SK-N-SH treated with all-trans-retinoic acid at 6 μM for 48 hours (cell line): ENCODE data around the gene CDK11A.
"Not testable (repeated sequence)": the region's sequence is repeated elsewhere in the genome, so short reads cannot be mapped to it uniquely, and the experiment has no call there.

Experiments used
- ATAC-seq: fragments of 200-7000 bp; cut with Tn5 transposase; 3 replicates; pipeline ENCODE4 v1.9.1; 2020; ENCODE audit warnings: mild to moderate bottlenecking, moderate library complexity
- ARNTL ChIP-seq: fragments of 450-650 bp; formaldehyde crosslinking; IDR thresholded peaks from 2 replicates; pipeline ENCODE4 v1.5.0; 2020; ENCODE audit warnings: low read depth, mild to moderate bottlenecking, moderate library complexity, borderline replicate concordance
- BACH2 ChIP-seq: fragments of 250-450 bp; sonication (Bioruptor Pico); IDR thresholded peaks from 2 replicates; pipeline ENCODE4 v1.9.0; 2021; ENCODE audit warnings: mild to moderate bottlenecking, borderline replicate concordance
- CSDC2 ChIP-seq: fragments of 250-450 bp; sonication (Bioruptor Pico); IDR thresholded peaks from 2 replicates; pipeline ENCODE4 v1.5.0; 2020; ENCODE audit warnings: mild to moderate bottlenecking, moderate library complexity
- GLIS3 ChIP-seq: fragments of 250-450 bp; sonication (Bioruptor Pico); IDR thresholded peaks from 2 replicates; pipeline ENCODE4 v1.5.0; 2020; ENCODE audit warnings: mild to moderate bottlenecking, moderate library complexity
- ISL1 ChIP-seq: fragments of 250-450 bp; sonication (Bioruptor Pico); IDR thresholded peaks from 2 replicates; pipeline ENCODE4 v2.1.2; 2022; ENCODE audit warnings: mild to moderate bottlenecking, moderate library complexity
- OSR1 ChIP-seq: fragments of 250-450 bp; sonication (Bioruptor Pico); IDR thresholded peaks from 2 replicates; pipeline ENCODE4 v1.8.0; 2022; ENCODE audit warnings: moderate library complexity, mild to moderate bottlenecking, inconsistent platforms
- PPARA ChIP-seq: fragments of 250-450 bp; sonication (Bioruptor Pico); IDR thresholded peaks from 2 replicates; pipeline ENCODE4 v1.5.0; 2020; ENCODE audit warnings: mild to moderate bottlenecking, borderline replicate concordance
- RARB ChIP-seq: fragments of 250-450 bp; sonication (Bioruptor Pico); IDR thresholded peaks from 2 replicates; pipeline ENCODE4 v1.8.0; 2021; ENCODE audit warnings: mild to moderate bottlenecking, moderate library complexity
- TCF4 ChIP-seq: fragments of 250-450 bp; sonication (Bioruptor Pico); IDR thresholded peaks from 2 replicates; pipeline ENCODE4 v1.8.0; 2021; ENCODE audit warnings: mild to moderate bottlenecking, moderate library complexity, borderline replicate concordance
- TOX ChIP-seq: fragments of 250-450 bp; sonication (Bioruptor Pico); IDR thresholded peaks from 2 replicates; pipeline ENCODE4 v1.8.0; 2021; ENCODE audit warnings: mild to moderate bottlenecking, moderate library complexity, borderline replicate concordance
- ZC3H10 ChIP-seq: fragments of 250-450 bp; sonication (Bioruptor Pico); IDR thresholded peaks from 2 replicates; pipeline ENCODE4 v1.5.1; 2021; ENCODE audit warnings: mild to moderate bottlenecking, moderate library complexity
- ZFP30 ChIP-seq: fragments of 450-650 bp; formaldehyde crosslinking; IDR thresholded peaks from 2 replicates; pipeline ENCODE4 v1.5.0; 2022; ENCODE audit warnings: mild to moderate bottlenecking, moderate library complexity
- ZNF565 ChIP-seq: fragments of 450-650 bp; formaldehyde crosslinking; conservative IDR thresholded peaks from 2 replicates; pipeline ENCODE4 v1.5.0; 2020; ENCODE audit warnings: low read depth, mild to moderate bottlenecking, moderate library complexity
- ZNF70 ChIP-seq: fragments of 450-650 bp; formaldehyde crosslinking; IDR thresholded peaks from 2 replicates; pipeline ENCODE4 v1.5.0; 2020; ENCODE audit warnings: mild to moderate bottlenecking, moderate library complexity
- ZNF8 ChIP-seq: fragments of 450-650 bp; formaldehyde crosslinking; IDR thresholded peaks from 2 replicates; pipeline ENCODE4 v1.5.0; 2020; ENCODE audit warnings: mild to moderate bottlenecking, moderate library complexity
- TF ChIP-seq, protein P1 (sequence below): fragments of 250-450 bp; sonication (Bioruptor Pico); IDR thresholded peaks from 2 replicates; pipeline ENCODE4 v1.5.0; 2020; ENCODE audit warnings: mild to moderate bottlenecking, moderate library complexity
- TF ChIP-seq, protein P2 (sequence below): fragments of 250-450 bp; sonication (Bioruptor Pico); IDR thresholded peaks from 2 replicates; pipeline ENCODE4 v1.8.0; 2021; ENCODE audit warnings: low read depth, mild to moderate bottlenecking, moderate library complexity, borderline replicate concordance
- TF ChIP-seq, protein P3 (sequence below): fragments of 250-450 bp; sonication (Bioruptor Pico); IDR thresholded peaks from 2 replicates; pipeline ENCODE4 v1.5.1; 2020; ENCODE audit warnings: low read depth, mild to moderate bottlenecking, moderate library complexity
- TF ChIP-seq, protein P4 (sequence below): fragments of 250-450 bp; sonication (Bioruptor Pico); IDR thresholded peaks from 2 replicates; pipeline ENCODE4 v1.5.1; 2021; ENCODE audit warnings: mild to moderate bottlenecking, moderate library complexity

Gene CDK11A

DNA sequence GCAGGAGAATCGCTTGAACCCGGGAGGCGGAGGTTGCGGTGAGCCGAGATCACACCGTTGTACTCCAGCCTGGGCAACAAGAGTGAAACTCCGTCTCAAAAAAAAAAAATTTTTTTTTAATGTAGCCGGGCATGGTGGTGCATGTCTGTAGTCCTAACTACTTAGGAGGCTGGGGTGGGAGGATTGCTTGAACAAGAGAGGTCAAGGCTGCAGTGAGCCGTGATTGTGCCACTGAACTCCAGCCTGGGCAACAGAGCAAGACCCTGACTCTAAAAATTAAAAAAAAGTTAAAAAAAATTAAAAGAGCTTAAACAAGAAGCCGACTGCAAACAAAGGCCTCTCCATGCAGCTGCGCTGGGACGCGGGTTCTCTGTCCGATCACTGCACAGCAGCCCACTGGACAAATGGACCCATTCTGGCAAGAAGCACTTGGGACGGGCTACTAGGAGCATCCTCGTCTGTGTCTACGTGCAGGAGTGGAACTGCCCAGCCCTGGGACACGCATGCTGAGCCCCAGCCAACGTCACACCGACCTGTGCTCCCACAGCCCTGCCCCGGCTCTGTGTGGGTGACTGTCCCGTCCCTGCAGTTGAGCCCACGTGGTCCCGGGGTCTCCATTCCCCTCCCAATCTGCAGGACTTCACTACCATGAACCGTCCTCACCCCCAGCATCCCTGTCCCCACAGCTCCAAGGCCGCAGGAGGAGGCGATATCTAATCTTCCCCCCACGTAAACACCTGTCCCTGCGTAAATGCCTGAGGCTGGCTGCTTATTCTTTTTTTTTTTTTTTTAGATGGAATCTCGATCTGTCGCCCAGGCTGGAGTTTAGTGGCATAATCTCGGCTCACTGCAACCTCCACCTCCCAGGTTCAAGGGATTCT is 43.9 kb downstream of the CDK11A start (continued):
- TF ChIP-seq, protein P1, sequence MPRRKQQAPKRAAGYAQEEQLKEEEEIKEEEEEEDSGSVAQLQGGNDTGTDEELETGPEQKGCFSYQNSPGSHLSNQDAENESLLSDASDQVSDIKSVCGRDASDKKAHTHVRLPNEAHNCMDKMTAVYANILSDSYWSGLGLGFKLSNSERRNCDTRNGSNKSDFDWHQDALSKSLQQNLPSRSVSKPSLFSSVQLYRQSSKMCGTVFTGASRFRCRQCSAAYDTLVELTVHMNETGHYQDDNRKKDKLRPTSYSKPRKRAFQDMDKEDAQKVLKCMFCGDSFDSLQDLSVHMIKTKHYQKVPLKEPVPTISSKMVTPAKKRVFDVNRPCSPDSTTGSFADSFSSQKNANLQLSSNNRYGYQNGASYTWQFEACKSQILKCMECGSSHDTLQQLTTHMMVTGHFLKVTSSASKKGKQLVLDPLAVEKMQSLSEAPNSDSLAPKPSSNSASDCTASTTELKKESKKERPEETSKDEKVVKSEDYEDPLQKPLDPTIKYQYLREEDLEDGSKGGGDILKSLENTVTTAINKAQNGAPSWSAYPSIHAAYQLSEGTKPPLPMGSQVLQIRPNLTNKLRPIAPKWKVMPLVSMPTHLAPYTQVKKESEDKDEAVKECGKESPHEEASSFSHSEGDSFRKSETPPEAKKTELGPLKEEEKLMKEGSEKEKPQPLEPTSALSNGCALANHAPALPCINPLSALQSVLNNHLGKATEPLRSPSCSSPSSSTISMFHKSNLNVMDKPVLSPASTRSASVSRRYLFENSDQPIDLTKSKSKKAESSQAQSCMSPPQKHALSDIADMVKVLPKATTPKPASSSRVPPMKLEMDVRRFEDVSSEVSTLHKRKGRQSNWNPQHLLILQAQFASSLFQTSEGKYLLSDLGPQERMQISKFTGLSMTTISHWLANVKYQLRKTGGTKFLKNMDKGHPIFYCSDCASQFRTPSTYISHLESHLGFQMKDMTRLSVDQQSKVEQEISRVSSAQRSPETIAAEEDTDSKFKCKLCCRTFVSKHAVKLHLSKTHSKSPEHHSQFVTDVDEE (CRISPR knock-in tag), result no peak
- TF ChIP-seq OSR1 (CRISPR knock-in tag) (no peak), ZNF70 (no peak), PPARA (CRISPR knock-in tag) (no peak), TOX (no peak)
- TF ChIP-seq, all 23 proteins: peak for 0

DNA sequence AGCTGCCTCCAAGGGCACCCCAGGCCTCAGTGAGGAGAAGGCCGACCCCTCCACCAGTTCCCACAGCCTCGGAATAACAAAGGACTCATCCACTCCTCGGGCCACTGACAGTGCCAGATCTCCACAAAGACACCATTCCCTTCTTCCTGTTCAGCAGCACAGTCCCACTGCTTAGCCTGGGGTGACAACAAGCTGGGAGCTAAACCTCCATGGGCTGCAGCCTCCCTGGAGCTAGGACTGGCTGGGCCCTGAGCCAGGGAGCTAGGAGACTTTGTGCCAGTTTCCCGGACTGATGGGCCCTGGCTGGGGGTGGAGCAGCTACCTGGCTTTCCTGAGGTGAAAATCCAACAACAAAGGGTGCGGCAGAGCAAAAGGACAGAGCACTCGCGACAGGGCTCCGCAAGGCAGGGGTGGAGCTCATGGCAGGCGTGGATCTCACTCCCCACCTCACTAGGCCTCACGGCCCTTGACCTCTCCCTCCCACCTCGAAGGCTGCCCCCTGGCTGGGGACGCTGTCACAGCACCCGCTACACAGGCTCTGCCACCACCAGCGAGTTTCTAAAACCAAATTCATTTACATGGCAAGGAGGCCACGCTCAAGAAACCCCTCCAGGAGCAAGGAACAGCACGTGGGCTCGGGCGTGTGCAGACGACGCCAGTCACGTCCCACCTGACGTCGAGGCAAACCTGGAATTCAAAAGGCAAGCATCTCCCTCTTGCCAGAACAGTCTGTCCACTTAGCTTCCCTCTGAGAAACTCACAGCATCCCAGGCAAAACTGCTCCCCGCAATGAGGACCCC is 45.4 kb downstream of the CDK11A start:
- TF ChIP-seq TCF4 (CRISPR knock-in tag) (no peak), TOX (no peak), RARB (no peak)
- TF ChIP-seq, protein P2, sequence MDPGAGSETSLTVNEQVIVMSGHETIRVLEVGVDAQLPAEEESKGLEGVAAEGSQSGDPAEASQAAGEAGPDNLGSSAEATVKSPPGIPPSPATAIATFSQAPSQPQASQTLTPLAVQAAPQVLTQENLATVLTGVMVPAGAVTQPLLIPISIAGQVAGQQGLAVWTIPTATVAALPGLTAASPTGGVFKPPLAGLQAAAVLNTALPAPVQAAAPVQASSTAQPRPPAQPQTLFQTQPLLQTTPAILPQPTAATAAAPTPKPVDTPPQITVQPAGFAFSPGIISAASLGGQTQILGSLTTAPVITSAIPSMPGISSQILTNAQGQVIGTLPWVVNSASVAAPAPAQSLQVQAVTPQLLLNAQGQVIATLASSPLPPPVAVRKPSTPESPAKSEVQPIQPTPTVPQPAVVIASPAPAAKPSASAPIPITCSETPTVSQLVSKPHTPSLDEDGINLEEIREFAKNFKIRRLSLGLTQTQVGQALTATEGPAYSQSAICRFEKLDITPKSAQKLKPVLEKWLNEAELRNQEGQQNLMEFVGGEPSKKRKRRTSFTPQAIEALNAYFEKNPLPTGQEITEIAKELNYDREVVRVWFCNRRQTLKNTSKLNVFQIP (CRISPR knock-in tag), result no peak
- TF ChIP-seq, all 23 proteins: peak for 0
- ATAC-seq, result no peak; the same call in 2 of the 3 replicates

DNA sequence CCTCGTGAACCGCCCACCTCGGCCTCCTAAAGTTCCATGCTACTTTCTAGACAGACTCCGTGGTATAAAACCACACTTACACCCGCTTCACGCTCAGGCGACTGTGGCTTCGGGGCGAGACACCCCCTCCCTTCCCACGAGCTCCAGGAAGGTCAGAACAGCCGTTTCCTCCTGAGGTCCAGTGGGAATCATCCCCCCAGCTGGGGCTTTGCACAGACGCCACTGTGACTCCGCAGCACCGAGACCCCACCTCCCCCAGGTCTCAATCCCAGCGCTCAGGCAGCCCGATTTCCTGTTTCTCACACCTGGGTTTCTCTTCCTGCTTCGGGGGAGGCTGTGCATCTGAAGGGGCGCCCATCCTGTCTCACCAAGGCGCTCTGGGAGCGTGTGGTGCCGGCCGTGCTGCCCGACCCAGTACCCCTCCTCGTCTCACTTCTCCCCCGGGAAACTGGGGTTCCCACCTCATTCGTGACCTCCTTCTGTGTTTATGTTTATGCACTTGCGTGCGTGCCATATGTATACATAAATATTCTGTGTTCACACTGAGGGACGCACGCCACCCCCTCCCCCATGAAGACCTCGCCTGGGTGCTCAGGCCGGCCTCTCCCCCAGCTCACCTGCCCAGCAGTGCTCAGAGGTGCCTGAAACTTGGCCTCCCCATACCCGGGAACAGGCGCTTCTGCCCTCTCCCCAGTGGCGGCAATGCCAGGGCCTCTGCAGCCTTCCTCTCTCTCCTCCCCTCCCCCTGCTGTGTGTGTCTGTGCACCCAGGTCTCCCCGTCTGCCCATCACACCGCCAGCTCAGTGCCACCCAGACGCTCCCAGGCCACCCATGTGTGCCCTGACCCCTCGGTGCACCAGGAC is 46.2 kb downstream of the CDK11A start:
- no peak for TF ChIP-seq BACH2 (CRISPR knock-in tag)
- TF ChIP-seq, protein P3, sequence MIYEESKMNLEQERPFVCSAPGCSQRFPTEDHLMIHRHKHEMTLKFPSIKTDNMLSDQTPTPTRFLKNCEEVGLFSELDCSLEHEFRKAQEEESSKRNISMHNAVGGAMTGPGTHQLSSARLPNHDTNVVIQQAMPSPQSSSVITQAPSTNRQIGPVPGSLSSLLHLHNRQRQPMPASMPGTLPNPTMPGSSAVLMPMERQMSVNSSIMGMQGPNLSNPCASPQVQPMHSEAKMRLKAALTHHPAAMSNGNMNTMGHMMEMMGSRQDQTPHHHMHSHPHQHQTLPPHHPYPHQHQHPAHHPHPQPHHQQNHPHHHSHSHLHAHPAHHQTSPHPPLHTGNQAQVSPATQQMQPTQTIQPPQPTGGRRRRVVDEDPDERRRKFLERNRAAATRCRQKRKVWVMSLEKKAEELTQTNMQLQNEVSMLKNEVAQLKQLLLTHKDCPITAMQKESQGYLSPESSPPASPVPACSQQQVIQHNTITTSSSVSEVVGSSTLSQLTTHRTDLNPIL (CRISPR knock-in tag), result no peak
- no peak for TF ChIP-seq ZNF565
- TF ChIP-seq OSR1 (CRISPR knock-in tag), result no peak
- TF ChIP-seq ISL1, result no peak
- no peak for TF ChIP-seq TCF4 (CRISPR knock-in tag)
- TF ChIP-seq CSDC2 (CRISPR knock-in tag), result no peak
- no peak for TF ChIP-seq ZNF8 (CRISPR knock-in tag)
- TF ChIP-seq, protein P4, sequence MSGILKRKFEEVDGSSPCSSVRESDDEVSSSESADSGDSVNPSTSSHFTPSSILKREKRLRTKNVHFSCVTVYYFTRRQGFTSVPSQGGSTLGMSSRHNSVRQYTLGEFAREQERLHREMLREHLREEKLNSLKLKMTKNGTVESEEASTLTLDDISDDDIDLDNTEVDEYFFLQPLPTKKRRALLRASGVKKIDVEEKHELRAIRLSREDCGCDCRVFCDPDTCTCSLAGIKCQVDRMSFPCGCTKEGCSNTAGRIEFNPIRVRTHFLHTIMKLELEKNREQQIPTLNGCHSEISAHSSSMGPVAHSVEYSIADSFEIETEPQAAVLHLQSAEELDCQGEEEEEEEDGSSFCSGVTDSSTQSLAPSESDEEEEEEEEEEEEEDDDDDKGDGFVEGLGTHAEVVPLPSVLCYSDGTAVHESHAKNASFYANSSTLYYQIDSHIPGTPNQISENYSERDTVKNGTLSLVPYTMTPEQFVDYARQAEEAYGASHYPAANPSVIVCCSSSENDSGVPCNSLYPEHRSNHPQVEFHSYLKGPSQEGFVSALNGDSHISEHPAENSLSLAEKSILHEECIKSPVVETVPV (CRISPR knock-in tag), result no peak
- no peak for TF ChIP-seq GLIS3 (CRISPR knock-in tag)
- TF ChIP-seq ZC3H10 (CRISPR knock-in tag), result no peak
- no peak for TF ChIP-seq TOX
- TF ChIP-seq, protein P2 (CRISPR knock-in tag), result no peak
- no peak for TF ChIP-seq ARNTL (CRISPR knock-in tag)
- TF ChIP-seq RARB, result no peak
- TF ChIP-seq ZNF70, result no peak
- TF ChIP-seq ZFP30 (CRISPR knock-in tag), result no peak
- TF ChIP-seq PPARA (CRISPR knock-in tag), result no peak
- TF ChIP-seq, protein P1 (CRISPR knock-in tag), result no peak
- ATAC-seq, result no peak

DNA sequence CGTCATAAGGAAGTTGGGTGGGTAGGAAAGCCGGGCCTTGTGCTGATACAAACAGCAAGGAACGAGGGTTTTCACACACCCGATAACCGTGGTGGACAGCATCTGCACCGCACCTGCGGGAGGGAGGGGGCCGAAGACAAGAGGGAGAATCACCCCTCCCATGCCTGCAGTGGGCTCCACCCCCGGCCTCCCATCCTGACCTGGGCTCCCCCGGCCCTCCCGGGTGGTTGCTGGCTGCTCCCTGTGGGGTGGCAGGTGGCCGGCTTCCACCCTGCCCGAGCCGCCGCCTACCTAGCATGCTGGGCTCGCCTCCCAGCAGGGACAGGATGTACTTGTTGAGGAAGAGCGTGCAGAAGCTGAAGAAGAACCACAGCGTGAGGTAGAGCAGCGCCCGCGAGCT is 48.1 kb downstream of the CDK11A start:
- not testable (repeated sequence) for ATAC-seq

DNA sequence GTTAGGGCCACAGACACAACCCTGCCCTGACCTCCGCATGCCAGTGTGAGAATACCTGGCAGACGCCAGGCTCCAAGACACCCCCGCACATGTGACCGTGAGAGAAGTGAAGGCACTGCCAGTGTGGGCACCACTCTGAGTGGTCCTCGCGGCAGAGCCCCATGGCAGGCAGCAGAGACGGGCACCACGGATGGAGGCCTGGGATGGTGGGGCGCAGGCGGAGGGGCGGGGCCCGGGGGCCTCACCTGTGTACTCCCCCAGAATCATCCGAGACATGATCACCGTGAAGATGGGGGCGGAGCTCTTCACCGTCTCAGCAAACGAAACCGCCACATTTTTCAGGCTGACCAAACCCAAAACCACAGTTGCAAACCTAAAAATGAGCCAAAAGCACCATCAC is 48.9 kb downstream of the CDK11A start:
- not testable (repeated sequence) for ATAC-seq
